Upper lobe of left lung (tissue), 4 donors: ENCODE measurements around the gene TMEM106C.

Experiments used
- POLR2A ChIP-seq, 4 donors: fragments of 450-650 bp; IDR thresholded peaks; one replicate each; pipeline ENCODE4 v1.5.1; 2016 to 2017; ENCODE audit warnings: antibody characterized with exemption in 4 of 4, mild to moderate bottlenecking in 2 of 4
- TF ChIP-seq, protein P1 (sequence below), 6 experiments: fragments of 450-650 bp in 4 of 6; fragments of 200-600 bp in 2 of 6; sonication (generic) in 2 of 6; IDR thresholded peaks; one replicate each; pipeline ENCODE4 v1.5.1; 2016 to 2019; ENCODE audit warnings: antibody characterized with exemption in 6 of 6

- TF ChIP-seq, protein P1, sequence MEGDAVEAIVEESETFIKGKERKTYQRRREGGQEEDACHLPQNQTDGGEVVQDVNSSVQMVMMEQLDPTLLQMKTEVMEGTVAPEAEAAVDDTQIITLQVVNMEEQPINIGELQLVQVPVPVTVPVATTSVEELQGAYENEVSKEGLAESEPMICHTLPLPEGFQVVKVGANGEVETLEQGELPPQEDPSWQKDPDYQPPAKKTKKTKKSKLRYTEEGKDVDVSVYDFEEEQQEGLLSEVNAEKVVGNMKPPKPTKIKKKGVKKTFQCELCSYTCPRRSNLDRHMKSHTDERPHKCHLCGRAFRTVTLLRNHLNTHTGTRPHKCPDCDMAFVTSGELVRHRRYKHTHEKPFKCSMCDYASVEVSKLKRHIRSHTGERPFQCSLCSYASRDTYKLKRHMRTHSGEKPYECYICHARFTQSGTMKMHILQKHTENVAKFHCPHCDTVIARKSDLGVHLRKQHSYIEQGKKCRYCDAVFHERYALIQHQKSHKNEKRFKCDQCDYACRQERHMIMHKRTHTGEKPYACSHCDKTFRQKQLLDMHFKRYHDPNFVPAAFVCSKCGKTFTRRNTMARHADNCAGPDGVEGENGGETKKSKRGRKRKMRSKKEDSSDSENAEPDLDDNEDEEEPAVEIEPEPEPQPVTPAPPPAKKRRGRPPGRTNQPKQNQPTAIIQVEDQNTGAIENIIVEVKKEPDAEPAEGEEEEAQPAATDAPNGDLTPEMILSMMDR (IDR thresholded peaks at IDR 0.05), result no peak
- no peak for TF ChIP-seq POLR2A (IDR thresholded peaks at IDR 0.05)
These were observed 41.5 kb upstream of the TMEM106C start for GRCh38 chr12:47921907-47922306.
